ENCODE measurements around the gene ERBB3.
A peak's percentile ranks its signal among the peaks of the same experiment; 100 is the strongest.
"Not testable (repeated sequence)": the region's sequence is repeated elsewhere in the genome, so short reads cannot be mapped to it uniquely, and the experiment has no call there.

ERBB3 gene

DNA sequence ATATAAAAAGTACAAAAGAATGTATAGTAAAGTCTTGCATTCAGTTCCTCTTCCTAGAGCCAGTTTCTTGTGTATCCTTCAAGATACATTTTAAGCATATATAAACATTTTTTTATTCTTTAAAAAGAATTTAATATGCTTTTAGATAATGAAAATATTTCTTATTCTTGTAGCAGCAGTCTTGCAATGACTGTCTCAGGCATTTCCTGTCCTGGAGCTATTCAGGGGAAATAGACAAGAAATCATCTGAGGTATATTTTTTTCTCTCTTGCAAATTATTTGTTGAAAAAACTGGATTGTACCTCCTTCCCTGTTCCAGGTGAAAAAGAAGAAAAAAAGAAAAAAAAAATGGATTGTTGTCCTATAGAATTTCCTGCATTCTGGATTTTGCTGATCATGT, 17.0 kb upstream of the ERBB3 start:
- TF ChIP-seq, protein P1, sequence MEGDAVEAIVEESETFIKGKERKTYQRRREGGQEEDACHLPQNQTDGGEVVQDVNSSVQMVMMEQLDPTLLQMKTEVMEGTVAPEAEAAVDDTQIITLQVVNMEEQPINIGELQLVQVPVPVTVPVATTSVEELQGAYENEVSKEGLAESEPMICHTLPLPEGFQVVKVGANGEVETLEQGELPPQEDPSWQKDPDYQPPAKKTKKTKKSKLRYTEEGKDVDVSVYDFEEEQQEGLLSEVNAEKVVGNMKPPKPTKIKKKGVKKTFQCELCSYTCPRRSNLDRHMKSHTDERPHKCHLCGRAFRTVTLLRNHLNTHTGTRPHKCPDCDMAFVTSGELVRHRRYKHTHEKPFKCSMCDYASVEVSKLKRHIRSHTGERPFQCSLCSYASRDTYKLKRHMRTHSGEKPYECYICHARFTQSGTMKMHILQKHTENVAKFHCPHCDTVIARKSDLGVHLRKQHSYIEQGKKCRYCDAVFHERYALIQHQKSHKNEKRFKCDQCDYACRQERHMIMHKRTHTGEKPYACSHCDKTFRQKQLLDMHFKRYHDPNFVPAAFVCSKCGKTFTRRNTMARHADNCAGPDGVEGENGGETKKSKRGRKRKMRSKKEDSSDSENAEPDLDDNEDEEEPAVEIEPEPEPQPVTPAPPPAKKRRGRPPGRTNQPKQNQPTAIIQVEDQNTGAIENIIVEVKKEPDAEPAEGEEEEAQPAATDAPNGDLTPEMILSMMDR (IDR thresholded peaks at IDR 0.05; ENCODE audit: low read depth, low read length): no peak
- DNase-seq (ENCODE audit: extremely low read depth, low read depth): no peak

DNA sequence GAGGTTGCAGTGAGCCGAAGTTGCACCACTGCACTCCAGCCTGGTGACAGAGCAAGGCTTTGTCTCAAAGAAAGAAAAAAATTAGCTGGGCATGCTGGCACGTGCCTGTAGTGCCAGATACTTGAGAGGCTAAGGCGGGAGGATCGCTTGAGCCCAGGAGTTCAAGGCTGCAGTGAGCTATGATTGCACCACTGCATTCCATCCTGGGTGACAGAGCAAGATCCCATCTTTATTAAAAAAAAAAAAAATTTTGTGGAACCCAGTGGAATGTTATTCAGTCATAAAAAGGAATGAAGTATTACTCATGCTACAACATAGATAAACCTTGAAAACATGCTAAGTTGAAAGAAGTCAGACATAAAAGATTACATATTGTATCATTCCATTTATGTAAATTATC, 8.3 kb upstream of the ERBB3 start:
- TF ChIP-seq, protein P1 (IDR thresholded peaks at IDR 0.05; ENCODE audit: low read depth, low read length): no peak
- DNase-seq (ENCODE audit: extremely low read depth, low read depth): no peak

DNA sequence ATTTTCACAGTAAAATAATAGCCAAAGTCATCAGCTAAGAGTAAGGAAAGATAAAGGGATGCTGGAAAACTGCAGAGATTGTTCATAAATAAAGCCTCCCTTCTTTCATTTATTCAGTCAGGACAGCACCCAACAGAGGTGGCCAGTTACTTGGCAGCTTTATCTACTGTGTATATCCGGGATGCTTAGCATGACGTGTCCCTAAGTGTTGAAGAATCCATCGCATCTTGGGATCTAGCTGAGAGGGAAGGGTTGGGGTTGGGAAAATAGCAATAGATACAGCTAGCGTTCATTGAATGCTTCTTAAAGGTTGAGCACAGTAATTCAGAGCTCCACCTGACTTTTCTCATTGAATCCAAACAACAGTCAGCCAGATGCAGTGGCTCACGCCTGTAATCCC, 5.6 kb upstream of the ERBB3 start:
- TF ChIP-seq, protein P1 (IDR thresholded peaks at IDR 0.05; ENCODE audit: low read depth, low read length): no peak
- DNase-seq (ENCODE audit: extremely low read depth, low read depth): no peak

DNA sequence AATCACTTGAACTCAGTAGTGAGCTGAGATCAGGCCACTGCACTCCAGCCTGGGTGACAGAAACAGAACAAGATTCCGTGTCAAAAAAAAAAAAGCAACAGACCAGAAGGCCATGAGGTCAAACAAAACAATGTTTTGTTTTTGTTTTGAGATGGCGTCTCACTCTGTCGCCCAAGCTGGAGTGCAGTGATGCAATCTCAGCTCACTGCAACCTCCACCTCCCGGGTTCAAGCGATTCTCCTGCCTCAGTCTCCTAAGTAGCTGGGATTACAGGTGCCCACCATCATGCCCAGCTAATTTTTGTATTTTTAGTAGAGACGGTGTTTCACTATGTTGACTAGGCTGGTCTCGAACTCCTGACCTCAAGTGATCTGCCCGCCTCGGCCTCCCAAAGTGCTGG, 2.0 kb upstream of the ERBB3 start:
- not testable (repeated sequence) for DNase-seq (ENCODE audit: extremely low read depth, low read depth)

DNA sequence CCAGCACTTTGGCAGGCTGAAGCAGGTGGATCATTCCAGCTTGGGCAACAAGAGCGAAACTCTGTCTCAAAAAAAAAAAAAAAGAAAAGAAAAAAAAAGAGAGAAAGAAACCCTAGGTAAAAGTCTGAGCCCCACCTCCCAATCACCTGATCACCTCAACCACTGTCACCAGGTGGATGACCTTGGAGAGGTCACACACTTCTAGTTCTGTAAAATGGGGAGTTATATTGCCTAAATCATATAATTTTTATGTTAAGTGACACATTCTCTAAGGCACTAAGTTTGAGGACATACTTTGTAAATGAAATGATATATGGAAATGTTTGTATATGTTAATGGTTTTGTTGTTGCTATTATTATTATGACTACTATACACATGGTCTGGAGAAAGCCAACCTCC, 1.5 kb upstream of the ERBB3 start:
- no peak for DNase-seq (ENCODE audit: extremely low read depth, low read depth)
- TF ChIP-seq, protein P1 (IDR thresholded peaks at IDR 0.05; ENCODE audit: low read depth, low read length): no peak

DNA sequence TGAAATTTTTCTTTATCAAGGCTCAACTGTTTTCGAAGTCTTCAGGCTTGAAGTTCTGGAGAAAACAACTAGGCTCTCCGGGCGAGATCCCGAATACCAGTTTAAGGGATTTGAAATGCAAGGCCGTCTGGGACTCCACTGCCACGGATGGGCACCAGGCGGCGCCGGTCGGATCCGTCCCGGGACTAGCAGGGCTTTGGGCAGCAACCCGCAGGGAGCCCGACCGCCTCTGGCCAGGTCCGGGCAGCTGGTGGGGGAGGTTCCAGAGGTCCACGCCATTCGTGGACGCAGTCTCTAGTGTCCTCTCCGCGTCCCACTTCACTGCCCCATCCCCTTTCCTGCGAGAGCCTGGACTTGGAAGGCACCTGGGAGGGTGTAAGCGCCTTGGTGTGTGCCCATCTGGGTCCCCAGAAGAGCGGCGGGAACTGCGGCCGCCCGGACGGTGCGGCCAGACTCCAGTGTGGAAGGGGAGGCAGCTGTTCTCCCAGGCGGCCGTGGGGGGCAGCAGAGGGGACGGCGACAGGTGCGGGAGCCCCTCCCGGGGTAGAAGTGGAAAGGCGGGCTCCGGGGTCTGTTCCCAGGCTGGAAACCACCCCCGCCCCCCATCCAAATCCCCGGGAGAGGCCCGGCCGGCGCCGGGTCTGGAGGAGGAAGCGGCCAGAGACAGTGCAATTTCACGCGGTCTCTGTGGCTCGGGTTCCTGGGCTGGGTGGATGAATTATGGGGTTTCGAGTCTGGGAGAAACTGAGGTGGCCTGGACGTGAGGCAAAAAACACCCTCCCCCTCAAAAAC, 838 bp upstream of the ERBB3 start:
- TF ChIP-seq, protein P1 (IDR thresholded peaks at IDR 0.05; ENCODE audit: low read depth, low read length): peak; percentile 81
- peak; percentile 46 for DNase-seq (ENCODE audit: extremely low read depth, low read depth)

DNA sequence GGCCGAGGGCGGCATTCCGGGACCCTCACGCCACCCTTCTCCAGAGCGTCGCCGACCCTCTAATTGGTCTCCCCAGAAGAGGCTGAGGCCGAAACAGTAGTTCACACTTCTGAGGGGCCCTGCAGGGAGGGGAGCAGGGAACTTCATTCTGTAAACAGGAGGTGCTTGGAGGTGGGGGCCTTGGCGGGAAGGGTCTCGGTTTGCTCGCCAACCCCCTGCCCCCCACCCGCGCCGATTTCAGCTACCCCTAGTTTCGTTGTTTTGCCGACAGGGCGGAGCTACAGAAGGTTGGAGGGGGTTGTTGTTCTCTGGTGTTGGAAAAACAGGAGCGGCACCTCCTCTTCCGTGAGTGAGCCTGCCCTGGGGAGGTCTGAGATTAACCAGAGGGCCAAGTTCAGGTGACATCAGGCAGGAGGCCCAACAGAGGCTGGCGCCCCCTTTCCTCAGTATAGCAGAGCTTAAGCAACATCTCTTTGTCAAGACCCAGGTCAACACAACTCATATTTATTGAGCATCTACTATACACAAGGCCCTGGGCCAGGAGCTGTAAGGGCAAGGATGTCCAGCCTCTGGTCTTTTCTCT, 682 bp downstream of the ERBB3 start:
- TF ChIP-seq, protein P1 (IDR thresholded peaks at IDR 0.05; ENCODE audit: low read depth, low read length): no peak
- DNase-seq (ENCODE audit: extremely low read depth, low read depth): no peak
